HG03135 (cell line): ENCODE data around the gene GTF3C2.

ENCODE experiments used
- ATAC-seq: cut with Tn5 transposase; IDR thresholded peaks from one replicate; pipeline ENCODE4 v1.9.1; 2021; ENCODE audit warnings: mild to moderate bottlenecking, moderate library complexity; ENCODE audit not compliant: unreplicated experiment

Gene GTF3C2

GRCh38 chr2:27356382-27357181 is at the start of gene GTF3C2:
TSS of gene GTF3C2 (minus strand) at chr2:27356764. CDS start at chr2:27343554, 13,210 bp downstream.
- ATAC-seq, result peak; percentile 85

GRCh38 chr2:27400348-27401135 is 44.0 kb upstream of the GTF3C2 start:
- ATAC-seq, result no peak

DNA sequence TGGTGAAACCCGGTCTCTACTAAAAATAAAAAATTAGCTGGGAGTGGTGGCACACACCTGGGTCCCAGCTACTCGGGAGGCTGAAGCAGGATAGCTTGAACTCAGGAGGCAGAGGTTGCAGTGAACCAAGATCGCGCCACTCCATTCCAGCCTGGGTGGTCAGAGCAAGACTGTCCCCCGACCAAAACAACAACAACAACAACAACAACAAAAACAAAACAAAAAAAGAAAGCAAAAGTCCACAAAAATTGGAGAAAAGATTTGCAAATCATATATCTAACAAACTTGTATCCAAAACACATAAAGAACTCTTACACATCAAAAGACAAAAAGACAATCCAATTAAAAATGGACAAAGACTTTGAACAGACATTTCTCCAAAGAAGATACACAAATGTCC is 42.4 kb upstream of the GTF3C2 start:
- no peak for ATAC-seq

GRCh38 chr2:27393225-27393624 is 36.7 kb upstream of the GTF3C2 start:
- no peak for ATAC-seq

DNA sequence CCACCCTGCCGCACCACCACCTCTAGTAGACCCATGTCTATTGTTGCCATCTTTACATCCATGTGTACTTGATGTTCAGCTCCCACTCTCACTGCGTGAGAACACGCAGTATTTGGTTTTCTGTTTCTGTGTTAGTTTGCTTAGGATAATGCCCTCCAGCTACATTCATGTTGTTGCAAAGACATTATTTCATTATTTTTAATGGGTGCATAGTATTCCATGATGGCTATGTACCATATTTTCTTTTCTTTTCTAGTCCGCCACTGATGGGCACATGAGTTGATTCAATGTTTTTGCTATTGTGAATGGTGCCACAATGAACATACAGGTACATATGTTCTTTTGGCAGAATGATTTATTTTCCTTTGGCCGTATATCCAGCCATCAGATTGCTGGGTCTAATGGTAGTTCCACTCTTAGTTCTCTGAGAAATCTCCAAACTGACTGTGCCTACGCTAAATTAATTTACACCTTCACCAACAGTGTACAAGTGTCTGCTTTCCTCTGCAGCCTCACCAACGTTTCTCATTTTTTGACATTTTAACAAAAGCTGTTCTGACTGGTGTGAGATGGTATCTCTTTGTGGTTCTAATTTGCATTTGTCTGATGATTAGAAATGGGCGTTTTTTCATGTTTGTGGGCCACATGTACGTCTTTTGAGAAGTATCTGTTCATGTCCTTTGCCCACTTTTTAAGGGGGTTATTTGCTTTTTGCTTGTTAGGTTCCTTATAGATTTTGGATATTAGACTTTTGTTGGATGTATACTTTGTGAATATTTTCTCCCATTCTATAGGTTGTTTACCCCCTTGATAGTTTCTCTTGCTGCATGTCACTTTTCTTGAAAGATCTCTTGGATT is 34.5 kb upstream of the GTF3C2 start:
- no peak for ATAC-seq

- no peak for ATAC-seq
Observed at GRCh38 chr2:27381577-27382181, 25.1 kb upstream of the GTF3C2 start.

GRCh38 chr2:27380626-27381545 is 24.3 kb upstream of the GTF3C2 start, which contains the start of gene ZNF513:
TSS of gene ZNF513 (minus strand) at chr2:27380734. CDS start at chr2:27380526, 208 bp downstream.
- peak; percentile 67 for ATAC-seq

DNA sequence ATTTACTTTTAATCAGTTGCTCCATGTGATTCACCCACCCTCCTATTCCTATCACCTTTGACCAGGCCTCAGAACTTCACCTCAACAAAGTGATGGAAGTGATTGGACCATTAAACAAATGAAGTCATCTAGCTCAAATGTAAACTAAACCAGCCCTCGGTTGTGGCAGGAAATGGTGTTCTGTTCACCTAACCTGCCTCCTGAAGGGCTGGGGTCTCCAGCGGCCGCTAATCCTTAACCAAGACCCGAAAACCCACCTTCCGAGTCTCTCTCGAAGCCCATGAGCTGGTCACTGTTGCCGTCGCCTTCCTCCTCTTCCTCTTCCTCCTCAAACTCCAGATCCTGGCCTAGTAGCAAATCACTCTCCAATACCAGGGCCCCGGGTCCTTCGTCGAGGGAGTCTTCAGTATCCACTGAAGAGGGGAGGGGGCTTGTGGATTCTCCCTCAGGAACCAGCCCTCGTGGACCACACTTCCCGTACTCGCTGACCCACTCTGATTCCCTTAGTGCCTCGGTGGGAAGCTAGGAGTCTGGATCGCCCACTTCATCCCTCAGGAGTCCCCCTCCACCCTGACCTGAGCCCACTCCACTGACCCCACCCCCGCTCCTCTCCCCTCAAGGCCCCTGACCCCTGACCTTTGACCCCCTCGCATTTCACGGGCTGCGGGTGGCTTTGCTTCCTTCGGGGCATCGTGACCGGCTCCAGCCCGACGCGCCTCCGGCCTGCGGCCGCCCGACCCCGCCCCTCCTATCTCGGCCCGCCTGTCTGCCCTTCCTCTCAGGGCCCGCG is 23.5 kb upstream of the GTF3C2 start:
- no peak for ATAC-seq

- no peak for ATAC-seq
Observed at GRCh38 chr2:27379383-27379835, 22.8 kb upstream of the GTF3C2 start.

- ATAC-seq, result no peak
Observed at GRCh38 chr2:27378809-27379290, 22.3 kb upstream of the GTF3C2 start.

DNA sequence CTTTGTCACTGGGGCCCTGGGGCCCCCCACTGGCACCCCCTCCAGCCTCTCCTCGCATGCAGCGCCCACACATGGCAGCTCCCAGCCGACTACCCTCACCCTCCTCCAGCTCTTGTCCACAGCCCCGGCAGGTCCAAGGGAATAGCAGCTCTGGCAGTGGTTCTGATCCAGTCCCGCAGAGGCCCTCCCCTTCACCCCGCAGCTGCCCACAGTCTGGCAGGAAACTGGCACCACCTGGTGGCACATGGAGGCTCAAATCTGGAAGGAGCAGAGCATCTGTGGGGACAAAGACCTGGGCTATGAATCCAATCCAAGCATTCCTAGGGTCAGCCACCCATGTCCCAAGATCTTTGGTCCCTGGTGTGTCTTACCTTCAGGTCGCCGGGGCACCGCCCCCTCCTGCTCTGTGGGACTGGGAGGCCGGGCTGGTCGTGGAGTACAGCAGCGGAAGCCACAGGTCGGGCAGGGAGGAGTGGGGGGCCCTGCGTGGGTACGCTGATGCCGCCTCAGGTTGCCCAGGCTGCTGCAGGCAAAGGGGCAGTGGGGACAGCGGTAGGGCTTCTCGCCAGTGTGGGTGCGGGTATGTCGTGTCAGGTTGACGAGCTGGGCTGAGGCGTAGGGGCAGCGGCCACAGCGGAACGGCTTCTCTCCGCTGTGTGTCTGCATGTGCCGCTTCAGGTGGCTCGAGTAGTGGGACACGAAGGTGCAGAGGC is 21.7 kb upstream of the GTF3C2 start:
- no peak for ATAC-seq

DNA sequence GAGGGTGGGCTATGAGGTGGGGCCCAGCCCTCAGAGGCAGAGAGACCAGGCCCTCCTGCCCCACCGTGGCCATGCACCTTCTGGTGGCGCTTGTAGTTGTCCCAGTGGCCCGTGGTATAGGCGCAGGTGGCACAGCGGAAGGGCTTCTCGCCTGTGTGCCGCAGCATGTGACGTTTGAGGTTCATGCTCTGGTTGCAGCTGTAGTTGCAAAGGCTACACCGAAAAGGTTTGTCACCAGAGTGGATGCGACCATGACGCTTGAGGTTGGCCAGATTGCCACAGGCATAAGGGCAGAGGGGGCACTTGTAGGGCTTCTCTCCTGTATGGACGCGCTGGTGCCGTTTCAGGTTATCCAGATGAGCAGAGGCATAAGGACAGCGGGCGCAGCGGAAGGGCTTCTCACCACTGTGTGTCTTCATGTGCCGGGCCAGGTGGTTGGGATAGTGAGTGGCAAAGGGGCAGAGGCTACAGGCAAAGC is 21.1 kb upstream of the GTF3C2 start:
- no peak for ATAC-seq

- no peak for ATAC-seq
Observed at GRCh38 chr2:27376866-27377617, 20.5 kb upstream of the GTF3C2 start.

DNA sequence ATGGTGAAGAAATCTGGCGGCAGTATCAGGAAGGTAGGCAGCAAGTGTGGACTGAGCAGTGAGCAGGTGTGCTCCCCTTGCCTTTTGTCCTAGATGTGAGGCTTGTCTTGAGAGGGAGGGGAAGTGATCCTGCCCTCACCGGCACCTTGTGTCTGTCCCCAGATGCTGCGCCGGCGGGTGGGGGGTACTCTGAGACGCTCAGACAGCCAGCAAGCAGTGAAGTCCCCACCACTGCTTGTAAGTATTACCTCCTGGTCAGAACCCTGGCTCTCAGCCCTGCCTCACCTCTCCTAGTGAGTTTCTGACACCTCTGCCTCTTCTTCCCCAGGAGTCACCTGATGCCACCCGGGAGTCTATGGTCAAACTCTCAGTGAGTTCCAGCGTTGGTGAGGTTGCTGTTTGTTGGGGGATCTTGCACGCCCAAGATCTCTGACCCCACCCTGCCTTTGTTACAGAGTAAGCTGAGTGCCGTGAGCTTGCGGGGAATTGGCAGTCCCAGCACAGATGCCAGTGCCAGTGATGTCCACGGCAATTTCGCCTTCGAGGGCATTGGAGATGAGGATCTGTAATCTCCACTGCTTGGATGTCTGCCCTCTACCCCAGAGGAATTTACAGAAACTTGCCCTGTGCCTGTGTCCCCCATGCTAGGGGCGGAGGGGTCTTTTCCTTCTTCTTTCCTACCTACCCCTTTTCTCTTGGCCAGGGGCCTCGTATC is 19.7 kb upstream of the GTF3C2 start:
- no peak for ATAC-seq

GRCh38 chr2:27375513-27376099 is 19.0 kb upstream of the GTF3C2 start:
- no peak for ATAC-seq

DNA sequence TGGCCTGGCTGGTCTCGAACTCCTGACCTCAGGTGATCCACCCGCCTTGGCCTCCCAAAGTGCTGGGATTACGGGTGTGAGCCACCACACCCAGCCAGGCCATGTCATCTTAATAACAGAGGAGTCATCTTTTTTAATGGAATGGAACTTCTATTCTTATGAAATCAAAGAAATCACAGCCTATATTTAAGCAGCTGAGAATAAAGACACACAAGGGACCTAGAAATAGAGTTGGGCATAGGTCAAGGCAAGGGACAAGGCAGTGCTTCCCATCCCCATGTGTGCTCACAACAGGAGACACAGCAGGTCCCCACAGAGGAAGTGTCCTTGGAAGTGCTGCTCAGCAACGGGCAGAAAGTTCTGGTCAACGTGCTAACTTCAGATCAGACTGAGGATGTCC is 17.0 kb upstream of the GTF3C2 start:
- ATAC-seq, result no peak
